IMR-90 (cell line): ENCODE data around the gene TMEM181. TPM values are rescaled to one million over a fixed set of nuclear protein-coding genes. Genes with fewer than 3 reads are reported as not detected.
A peak's percentile ranks its signal among the peaks of the same experiment; 100 is the strongest.

Experiments
- ATAC-seq: fragments of 200-7000 bp; cut with Tn5 transposase; 2 replicates; pipeline ENCODE4 v1.9.1; 2020; ENCODE audit warnings: low read depth, mild to moderate bottlenecking, moderate library complexity
- BruUV-seq: library from RNA; stranded (reverse); fragments of 400-500 nt; replicated peaks from 2 replicates; lab custom pipeline; 2021; lab: Mats Ljungman, UMichigan
- CTCF ChIA-PET: fragments of 300-600 bp; formaldehyde crosslinking; extraction: SDS; loops from one replicate; lab custom pipeline; 2021; ENCODE audit warnings: antibody characterized with exemption; lab: Yijun Ruan, JAX
- POLR2A ChIA-PET: fragments of 300-600 bp; sonication (Branson Sonifier 250); formaldehyde crosslinking; loops from one replicate; lab custom pipeline; 2022; ENCODE audit warnings: antibody characterized with exemption; ENCODE audit not compliant: unreplicated experiment; lab: Charles Lee
- DNase-seq: peaks from one replicate; pipeline ENCODE4 v3.0.0; 2013
- H2AFZ ChIP-seq: replicated peaks from 2 replicates; pipeline ENCODE3; 2013; ENCODE audit warnings: low read length, mild to moderate bottlenecking; ENCODE audit not compliant: poor library complexity
- H2AK5ac ChIP-seq: 2 replicates; pipeline ENCODE4 v1.6.1; 2013; ENCODE audit warnings: low read depth, low read length, inconsistent platforms
- H2AK9ac ChIP-seq: replicated peaks from 2 replicates; pipeline ENCODE3; 2013; ENCODE audit warnings: mild to moderate bottlenecking, low read depth, low read length, moderate library complexity; ENCODE audit not compliant: poor library complexity
- H2BK120ac ChIP-seq: 2 replicates; pipeline ENCODE4 v1.6.1; 2013; ENCODE audit warnings: low read depth, low read length, inconsistent platforms
- H2BK15ac ChIP-seq: 3 replicates; pipeline ENCODE4 v1.6.1; 2013; ENCODE audit warnings: low read depth, low read length, inconsistent platforms
- H2BK20ac ChIP-seq: 2 replicates; pipeline ENCODE4 v1.6.1; 2013; ENCODE audit warnings: low read depth, mild to moderate bottlenecking, inconsistent platforms, low read length, moderate library complexity
- H2BK5ac ChIP-seq: 2 replicates; pipeline ENCODE4 v1.6.1; 2013; ENCODE audit warnings: mild to moderate bottlenecking, low read depth, low read length, inconsistent platforms; ENCODE audit not compliant: poor library complexity, severe bottlenecking
- H3K14ac ChIP-seq: replicated peaks from 2 replicates; pipeline ENCODE4 v1.6.1; 2013; ENCODE audit warnings: low read depth, low read length, inconsistent platforms
- H3K18ac ChIP-seq: 2 replicates; pipeline ENCODE4 v1.6.1; 2013; ENCODE audit warnings: low read depth, low read length, control low read depth
- H3K23ac ChIP-seq: 2 replicates; pipeline ENCODE4 v1.6.1; 2013; ENCODE audit warnings: low read depth, low read length, inconsistent platforms
- H3K27ac ChIP-seq: 2 replicates; pipeline ENCODE4 v1.5.1; 2013; ENCODE audit warnings: mild to moderate bottlenecking, control low read depth, low read length; ENCODE audit not compliant: insufficient read depth
- H3K27me3 ChIP-seq: 2 replicates; pipeline ENCODE4 v1.6.1; 2013; ENCODE audit warnings: low read length; ENCODE audit not compliant: control insufficient read depth, insufficient read depth
- H3K36me3 ChIP-seq: 2 replicates; pipeline ENCODE4 v1.6.1; 2013; ENCODE audit warnings: low read length, mixed read lengths; ENCODE audit not compliant: control insufficient read depth, insufficient read depth
- H3K4ac ChIP-seq: 2 replicates; pipeline ENCODE4 v1.6.1; 2013; ENCODE audit warnings: low read depth, low read length, inconsistent platforms
- H3K4me1 ChIP-seq: 2 replicates; pipeline ENCODE4 v1.6.1; 2013; ENCODE audit warnings: low read length, mixed read lengths; ENCODE audit not compliant: control insufficient read depth, insufficient read depth
- H3K4me2 ChIP-seq: 2 replicates; pipeline ENCODE4 v1.6.1; 2013; ENCODE audit warnings: low read depth, mild to moderate bottlenecking, control low read depth, low read length, moderate library complexity
- H3K4me3 ChIP-seq: 2 replicates; pipeline ENCODE4 v1.5.1; 2013; ENCODE audit warnings: low read depth, mild to moderate bottlenecking, control low read depth, low read length, moderate library complexity; ENCODE audit not compliant: insufficient read depth
- H3K56ac ChIP-seq: 2 replicates; pipeline ENCODE4 v1.6.1; 2013; ENCODE audit warnings: low read length, inconsistent platforms; ENCODE audit not compliant: insufficient read depth; ENCODE audit errors: extremely low read depth
- H3K79me1 ChIP-seq, 2 experiments: 2 replicates each; pipeline ENCODE4 v1.6.1; 2013; ENCODE audit warnings: low read length in 2 of 2, inconsistent platforms in 1 of 2, low read depth in 1 of 2
- H3K9ac ChIP-seq: 2 replicates; pipeline ENCODE4 v1.6.1; 2013; ENCODE audit warnings: low read depth, low read length, control low read depth
- H3K9me1 ChIP-seq: 2 replicates; pipeline ENCODE4 v1.6.1; 2013; ENCODE audit warnings: low read length, inconsistent platforms; ENCODE audit not compliant: insufficient read depth
- H3K9me3 ChIP-seq: 2 replicates; pipeline ENCODE4 v1.6.1; 2013; ENCODE audit warnings: low read length; ENCODE audit not compliant: control insufficient read depth, insufficient read depth
- H4K20me1 ChIP-seq: 2 replicates; pipeline ENCODE4 v1.6.1; 2013; ENCODE audit warnings: low read length, inconsistent platforms; ENCODE audit not compliant: insufficient read depth
- H4K5ac ChIP-seq: 2 replicates; pipeline ENCODE4 v1.6.1; 2013; ENCODE audit warnings: mild to moderate bottlenecking, low read depth, low read length, control low read depth
- H4K8ac ChIP-seq, 2 experiments: 2 replicates each; pipeline ENCODE4 v1.6.1; 2013; ENCODE audit warnings: low read depth in 2 of 2, low read length in 2 of 2, control low read depth in 1 of 2, inconsistent platforms in 1 of 2
- H4K91ac ChIP-seq: 2 replicates; pipeline ENCODE4 v1.6.1; 2013; ENCODE audit warnings: low read depth, low read length, inconsistent platforms; ENCODE audit not compliant: insufficient read depth
- CTCF ChIP-seq: conservative IDR thresholded peaks from 2 replicates; pipeline ENCODE4 v1.5.1; 2012; ENCODE audit warnings: mild to moderate bottlenecking, low read depth, low read length, improper control_type of control experiment
- MAZ ChIP-seq: IDR thresholded peaks from 2 replicates; pipeline ENCODE4 v1.6.1; 2012; ENCODE audit warnings: low read depth, mild to moderate bottlenecking, low read length, improper control_type of control experiment, moderate library complexity, borderline replicate concordance
- WGBS, 2 experiments: methylation state at CpG; one replicate each; pipeline versions ENCODE4 v1.1.5 to v1.1.7; 2013; ENCODE audit warnings: missing lambda C conversion rate in 2 of 2; ENCODE audit not compliant: insufficient read length in 1 of 2; ENCODE audit errors: extremely low coverage in 2 of 2; 5-methylcytosine and 5-hydroxymethylcytosine counted together
- dilution Hi-C: fragments of 300-500 bp; cut with HindIII; formaldehyde crosslinking; loops from one replicate; pipeline ENCODE4 v1.14.3; 2018; ENCODE audit warnings: low sequenced_read_pairs; ENCODE audit not compliant: unreplicated experiment
- in situ Hi-C: fragments of 300-500 bp; cut with MboI; formaldehyde crosslinking; loops from 3 replicates; pipeline ENCODE4 v1.14.3; 2019; ENCODE audit warnings: low sequenced_read_pairs, inconsistent platforms, mixed read lengths
- intact Hi-C: fragments of 100-400 bp; cut with micrococcal nuclease; formaldehyde crosslinking; loops from 2 replicates; pipeline ENCODE4 v1.10.0; 2022
- polyA plus RNA-seq, 3 experiments: library from polyadenylated mRNA; depleted of rRNA; stranded (reverse); fragments of >200 nt; gene quantifications; 2 replicates each; pipeline ENCODE4 v1.2.3, GENCODE V29; 2012; ENCODE audit warnings: low replicate concordance in 1 of 3
- total RNA-seq: library from RNA; depleted of rRNA; stranded (reverse); fragments of >200 nt; gene quantifications from 2 replicates; pipeline ENCODE4 v1.2.3, GENCODE V29; 2012

The TMEM181 gene
- total and polyA plus RNA-seq, 2 of the 4 experiments (the other 2 are of a cell fraction) = 22.8 to 27.8 TPM

- Histone ChIP-seq H2AFZ (peak overlapping the region; percentile 36), H2BK120ac (no peak overlapping the region), H3K18ac (no peak overlapping the region), H2AK9ac (no peak overlapping the region), H3K4me2 (no peak overlapping the region), H2BK5ac (no peak overlapping the region), H3K9ac (no peak overlapping the region), H4K20me1 (peaks cover 91% of the 10 kb centered on the region), H3K9me1 (peaks cover 39% of the 10 kb centered on the region), H4K91ac (no peak overlapping the region), H4K8ac (no peak overlapping the region), H3K4me1 (peaks cover 12% of the 10 kb centered on the region), H3K9me3 (no peaks in the 10 kb centered on the region), H3K23ac (no peak overlapping the region), H3K27ac (no peak overlapping the region), H2BK20ac (no peak overlapping the region), H3K56ac (no peak overlapping the region), H3K79me1 (peaks cover 25 to 92% of the 10 kb centered on the region in 2 experiments), H2AK5ac (no peak overlapping the region), H3K4ac (no peak overlapping the region), H4K5ac (no peak overlapping the region), H2BK15ac (no peak overlapping the region), H3K27me3 (no peaks in the 10 kb centered on the region), H3K36me3 (no peaks in the 10 kb centered on the region), H3K14ac (no peak overlapping the region), H3K4me3 (no peak overlapping the region)
- POLR2A ChIA-PET = no interaction called here
- no peak for TF ChIP-seq MAZ
- TF ChIP-seq CTCF = 0 out of 2 replicates have a peak, but pooled peaks have one; percentile 4
- ATAC-seq (no peak), DNase-seq (no peak)
- dilution Hi-C loops (no loop called here), in situ Hi-C loops (no loop called here), intact Hi-C loops (no loop called here)
- BruUV-seq = no TSS peak
- CTCF ChIA-PET = no interaction called here
- WGBS, 2 experiments = 71% methylated on average over 3 of the region's 14 CpGs; no CpG with 5 or more reads in 1 of the 2 experiments
These were observed 5.7 kb downstream of the TMEM181 start for GRCh38 chr6:158565482-158566040.
